IMR-90 (cell line): Measurements from ENCODE around the gene CYP19A1. TPM values are rescaled to one million over a fixed set of nuclear protein-coding genes. Genes with fewer than 3 reads are reported as not detected.

Experiments used
- ATAC-seq: fragments of 200-7000 bp; cut with Tn5 transposase; 2 replicates; pipeline ENCODE4 v1.9.1; 2020; ENCODE audit warnings: low read depth, mild to moderate bottlenecking, moderate library complexity
- BruUV-seq: library from RNA; stranded (reverse); fragments of 400-500 nt; replicated peaks from 2 replicates; lab custom pipeline; 2021; lab: Mats Ljungman, UMichigan
- CTCF ChIA-PET: fragments of 300-600 bp; formaldehyde crosslinking; extraction: SDS; loops from one replicate; lab custom pipeline; 2021; ENCODE audit warnings: antibody characterized with exemption; lab: Yijun Ruan, JAX
- POLR2A ChIA-PET: fragments of 300-600 bp; sonication (Branson Sonifier 250); formaldehyde crosslinking; loops from one replicate; lab custom pipeline; 2022; ENCODE audit warnings: antibody characterized with exemption; ENCODE audit not compliant: unreplicated experiment; lab: Charles Lee
- DNase-seq: peaks from one replicate; pipeline ENCODE4 v3.0.0; 2013
- H2AFZ ChIP-seq: replicated peaks from 2 replicates; pipeline ENCODE3; 2013; ENCODE audit warnings: low read length, mild to moderate bottlenecking; ENCODE audit not compliant: poor library complexity
- H2AK5ac ChIP-seq: 2 replicates; pipeline ENCODE4 v1.6.1; 2013; ENCODE audit warnings: low read depth, low read length, inconsistent platforms
- H2AK9ac ChIP-seq: replicated peaks from 2 replicates; pipeline ENCODE3; 2013; ENCODE audit warnings: mild to moderate bottlenecking, low read depth, low read length, moderate library complexity; ENCODE audit not compliant: poor library complexity
- H2BK120ac ChIP-seq: 2 replicates; pipeline ENCODE4 v1.6.1; 2013; ENCODE audit warnings: low read depth, low read length, inconsistent platforms
- H2BK15ac ChIP-seq: 3 replicates; pipeline ENCODE4 v1.6.1; 2013; ENCODE audit warnings: low read depth, low read length, inconsistent platforms
- H2BK20ac ChIP-seq: 2 replicates; pipeline ENCODE4 v1.6.1; 2013; ENCODE audit warnings: low read depth, mild to moderate bottlenecking, inconsistent platforms, low read length, moderate library complexity
- H2BK5ac ChIP-seq: 2 replicates; pipeline ENCODE4 v1.6.1; 2013; ENCODE audit warnings: mild to moderate bottlenecking, low read depth, low read length, inconsistent platforms; ENCODE audit not compliant: poor library complexity, severe bottlenecking
- H3K14ac ChIP-seq: replicated peaks from 2 replicates; pipeline ENCODE4 v1.6.1; 2013; ENCODE audit warnings: low read depth, low read length, inconsistent platforms
- H3K18ac ChIP-seq: 2 replicates; pipeline ENCODE4 v1.6.1; 2013; ENCODE audit warnings: low read depth, low read length, control low read depth
- H3K23ac ChIP-seq: 2 replicates; pipeline ENCODE4 v1.6.1; 2013; ENCODE audit warnings: low read depth, low read length, inconsistent platforms
- H3K27ac ChIP-seq: 2 replicates; pipeline ENCODE4 v1.5.1; 2013; ENCODE audit warnings: mild to moderate bottlenecking, control low read depth, low read length; ENCODE audit not compliant: insufficient read depth
- H3K27me3 ChIP-seq: 2 replicates; pipeline ENCODE4 v1.6.1; 2013; ENCODE audit warnings: low read length; ENCODE audit not compliant: control insufficient read depth, insufficient read depth
- H3K36me3 ChIP-seq: 2 replicates; pipeline ENCODE4 v1.6.1; 2013; ENCODE audit warnings: low read length, mixed read lengths; ENCODE audit not compliant: control insufficient read depth, insufficient read depth
- H3K4ac ChIP-seq: 2 replicates; pipeline ENCODE4 v1.6.1; 2013; ENCODE audit warnings: low read depth, low read length, inconsistent platforms
- H3K4me1 ChIP-seq: 2 replicates; pipeline ENCODE4 v1.6.1; 2013; ENCODE audit warnings: low read length, mixed read lengths; ENCODE audit not compliant: control insufficient read depth, insufficient read depth
- H3K4me2 ChIP-seq: 2 replicates; pipeline ENCODE4 v1.6.1; 2013; ENCODE audit warnings: low read depth, mild to moderate bottlenecking, control low read depth, low read length, moderate library complexity
- H3K4me3 ChIP-seq: 2 replicates; pipeline ENCODE4 v1.5.1; 2013; ENCODE audit warnings: low read depth, mild to moderate bottlenecking, control low read depth, low read length, moderate library complexity; ENCODE audit not compliant: insufficient read depth
- H3K56ac ChIP-seq: 2 replicates; pipeline ENCODE4 v1.6.1; 2013; ENCODE audit warnings: low read length, inconsistent platforms; ENCODE audit not compliant: insufficient read depth; ENCODE audit errors: extremely low read depth
- H3K79me1 ChIP-seq, 2 experiments: 2 replicates each; pipeline ENCODE4 v1.6.1; 2013; ENCODE audit warnings: low read length in 2 of 2, inconsistent platforms in 1 of 2, low read depth in 1 of 2
- H3K9ac ChIP-seq: 2 replicates; pipeline ENCODE4 v1.6.1; 2013; ENCODE audit warnings: low read depth, low read length, control low read depth
- H3K9me1 ChIP-seq: 2 replicates; pipeline ENCODE4 v1.6.1; 2013; ENCODE audit warnings: low read length, inconsistent platforms; ENCODE audit not compliant: insufficient read depth
- H3K9me3 ChIP-seq: 2 replicates; pipeline ENCODE4 v1.6.1; 2013; ENCODE audit warnings: low read length; ENCODE audit not compliant: control insufficient read depth, insufficient read depth
- H4K20me1 ChIP-seq: 2 replicates; pipeline ENCODE4 v1.6.1; 2013; ENCODE audit warnings: low read length, inconsistent platforms; ENCODE audit not compliant: insufficient read depth
- H4K5ac ChIP-seq: 2 replicates; pipeline ENCODE4 v1.6.1; 2013; ENCODE audit warnings: mild to moderate bottlenecking, low read depth, low read length, control low read depth
- H4K8ac ChIP-seq, 2 experiments: 2 replicates each; pipeline ENCODE4 v1.6.1; 2013; ENCODE audit warnings: low read depth in 2 of 2, low read length in 2 of 2, control low read depth in 1 of 2, inconsistent platforms in 1 of 2
- H4K91ac ChIP-seq: 2 replicates; pipeline ENCODE4 v1.6.1; 2013; ENCODE audit warnings: low read depth, low read length, inconsistent platforms; ENCODE audit not compliant: insufficient read depth
- BHLHE40 ChIP-seq: fragments of 150-350 bp; IDR thresholded peaks from 2 replicates; pipeline ENCODE4 v1.6.1; 2016; ENCODE audit warnings: mild to moderate bottlenecking, low read depth, low read length
- CEBPB ChIP-seq: IDR thresholded peaks from 2 replicates; pipeline ENCODE4 v1.6.1; 2012; ENCODE audit warnings: low read depth, low read length, improper control_type of control experiment
- CHD1 ChIP-seq: IDR thresholded peaks from 2 replicates; pipeline ENCODE4 v1.6.1; 2012; ENCODE audit warnings: low read depth, low read length, improper control_type of control experiment
- FOS ChIP-seq: fragments of 150-350 bp; IDR thresholded peaks from 2 replicates; pipeline ENCODE4 v1.6.1; 2016; ENCODE audit warnings: low read depth, low read length
- MAFK ChIP-seq: IDR thresholded peaks from 2 replicates; pipeline ENCODE4 v1.6.1; 2012; ENCODE audit warnings: low read depth, low read length, improper control_type of control experiment
- NFE2L2 ChIP-seq: fragments of 150-350 bp; IDR thresholded peaks from 2 replicates; pipeline ENCODE4 v1.6.1; 2016; ENCODE audit warnings: low read depth, mild to moderate bottlenecking, low read length
- POLR2A ChIP-seq: IDR thresholded peaks from 2 replicates; pipeline ENCODE4 v1.6.1; 2012; ENCODE audit warnings: mild to moderate bottlenecking, low read depth, low read length
- RCOR1 ChIP-seq: IDR thresholded peaks from 2 replicates; pipeline ENCODE4 v1.6.1; 2012; ENCODE audit warnings: mild to moderate bottlenecking, low read length, improper control_type of control experiment; ENCODE audit not compliant: insufficient replicate concordance
- WGBS, 2 experiments: methylation state at CpG; one replicate each; pipeline versions ENCODE4 v1.1.5 to v1.1.7; 2013; ENCODE audit warnings: missing lambda C conversion rate in 2 of 2; ENCODE audit not compliant: insufficient read length in 1 of 2; ENCODE audit errors: extremely low coverage in 2 of 2; 5-methylcytosine and 5-hydroxymethylcytosine counted together
- dilution Hi-C: fragments of 300-500 bp; cut with HindIII; formaldehyde crosslinking; loops from one replicate; pipeline ENCODE4 v1.14.3; 2018; ENCODE audit warnings: low sequenced_read_pairs; ENCODE audit not compliant: unreplicated experiment
- in situ Hi-C: fragments of 300-500 bp; cut with MboI; formaldehyde crosslinking; loops from 3 replicates; pipeline ENCODE4 v1.14.3; 2019; ENCODE audit warnings: low sequenced_read_pairs, inconsistent platforms, mixed read lengths
- intact Hi-C: fragments of 100-400 bp; cut with micrococcal nuclease; formaldehyde crosslinking; loops from 2 replicates; pipeline ENCODE4 v1.10.0; 2022
- polyA plus RNA-seq, 3 experiments: library from polyadenylated mRNA; depleted of rRNA; stranded (reverse); fragments of >200 nt; gene quantifications; 2 replicates each; pipeline ENCODE4 v1.2.3, GENCODE V29; 2012; ENCODE audit warnings: low replicate concordance in 1 of 3
- total RNA-seq: library from RNA; depleted of rRNA; stranded (reverse); fragments of >200 nt; gene quantifications from 2 replicates; pipeline ENCODE4 v1.2.3, GENCODE V29; 2012
- TF ChIP-seq, protein P1 (sequence below): conservative IDR thresholded peaks from 2 replicates; pipeline ENCODE4 v1.5.1; 2012; ENCODE audit warnings: mild to moderate bottlenecking, low read depth, low read length, improper control_type of control experiment

CYP19A1 gene
- total and polyA plus RNA-seq, 2 of the 4 experiments (the other 2 are of a cell fraction): not detected

DNA sequence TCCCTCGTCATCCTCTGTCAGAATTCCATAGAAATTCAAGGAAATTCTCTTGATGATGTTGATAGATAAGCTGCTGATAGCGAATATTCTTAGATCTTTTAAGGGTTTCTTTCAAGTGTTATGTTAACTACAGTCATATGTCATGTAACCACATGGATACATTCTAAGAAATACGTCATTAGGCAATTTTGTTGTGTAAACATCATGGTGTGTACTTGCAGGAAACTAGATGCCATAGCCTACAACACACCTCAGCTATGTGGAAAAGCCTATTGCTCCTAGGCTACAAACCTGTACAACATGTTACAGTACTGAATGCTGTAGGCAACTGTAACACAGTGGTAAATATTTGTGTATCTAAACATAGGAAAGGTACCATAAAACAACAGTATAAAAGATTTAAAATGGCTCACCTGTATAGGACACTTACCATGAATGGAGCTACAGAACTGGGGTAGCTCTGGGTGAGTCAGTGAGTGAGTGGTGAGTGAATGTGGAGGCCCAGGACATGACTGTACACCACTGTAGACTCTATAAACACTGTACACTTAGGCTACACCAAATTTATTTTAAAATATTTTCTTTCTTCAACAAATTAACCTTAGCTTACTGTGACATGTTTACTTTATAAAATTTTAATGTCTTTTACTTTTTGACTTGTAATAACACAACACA lies 37.7 kb upstream of the CYP19A1 start:
- H3K27me3 ChIP-seq: peaks cover 22% of the 10 kb centered on the region
- H4K8ac ChIP-seq: no peak overlapping the region
- peak overlapping the region; percentile 2 for H2AK5ac ChIP-seq
- ChIA-PET CTCF (interaction anchor here (1.5 to 9.7 kb wide), 3 partner anchors 87 to 213 kb away, joined by 3 to 89 read pairs (median 23); no protein-coding TSS in a partner anchor), POLR2A (interaction anchor here (1.2 kb wide), 1 partner anchor 8 kb away, joined by 3 read pairs; no protein-coding TSS in a partner anchor)
- H3K36me3 ChIP-seq: no peaks in the 10 kb centered on the region
- H3K9ac ChIP-seq: no peak overlapping the region
- H2BK15ac ChIP-seq: peak overlapping the region; percentile 72; the same call in 1 of the 3 replicates
- H2BK120ac ChIP-seq: no peak overlapping the region
- no peaks in the 10 kb centered on the region for H3K9me3 ChIP-seq
- no peak overlapping the region for H2AK9ac ChIP-seq
- BruUV-seq: no TSS peak
- DNase-seq (peak; percentile 80), ATAC-seq (peak; percentile 77)
- no peak overlapping the region for H3K56ac ChIP-seq
- H3K79me1 ChIP-seq: no peaks in the 10 kb centered on the region
- TF ChIP-seq CEBPB (no peak), POLR2A (no peak), BHLHE40 (no peak), CHD1 (no peak), FOS (peak; percentile 60), NFE2L2 (no peak), RCOR1 (no peak), MAFK (no peak)
- TF ChIP-seq, protein P1, sequence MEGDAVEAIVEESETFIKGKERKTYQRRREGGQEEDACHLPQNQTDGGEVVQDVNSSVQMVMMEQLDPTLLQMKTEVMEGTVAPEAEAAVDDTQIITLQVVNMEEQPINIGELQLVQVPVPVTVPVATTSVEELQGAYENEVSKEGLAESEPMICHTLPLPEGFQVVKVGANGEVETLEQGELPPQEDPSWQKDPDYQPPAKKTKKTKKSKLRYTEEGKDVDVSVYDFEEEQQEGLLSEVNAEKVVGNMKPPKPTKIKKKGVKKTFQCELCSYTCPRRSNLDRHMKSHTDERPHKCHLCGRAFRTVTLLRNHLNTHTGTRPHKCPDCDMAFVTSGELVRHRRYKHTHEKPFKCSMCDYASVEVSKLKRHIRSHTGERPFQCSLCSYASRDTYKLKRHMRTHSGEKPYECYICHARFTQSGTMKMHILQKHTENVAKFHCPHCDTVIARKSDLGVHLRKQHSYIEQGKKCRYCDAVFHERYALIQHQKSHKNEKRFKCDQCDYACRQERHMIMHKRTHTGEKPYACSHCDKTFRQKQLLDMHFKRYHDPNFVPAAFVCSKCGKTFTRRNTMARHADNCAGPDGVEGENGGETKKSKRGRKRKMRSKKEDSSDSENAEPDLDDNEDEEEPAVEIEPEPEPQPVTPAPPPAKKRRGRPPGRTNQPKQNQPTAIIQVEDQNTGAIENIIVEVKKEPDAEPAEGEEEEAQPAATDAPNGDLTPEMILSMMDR: no peak
- no peak overlapping the region for H3K14ac ChIP-seq
- H3K4ac ChIP-seq: no peak overlapping the region
- in situ Hi-C loops: loop anchor here (5.0 kb wide), 1 partner anchor 89 kb away; no protein-coding TSS in a partner anchor
- H4K91ac ChIP-seq: no peak overlapping the region
- no peak overlapping the region for H3K23ac ChIP-seq
- dilution Hi-C loops: no loop called here
- no peaks in the 10 kb centered on the region for H4K20me1 ChIP-seq
- WGBS, 2 experiments: no CpG with 5 or more reads among the region's 3 CpGs
- intact Hi-C loops: no loop called here
- H4K5ac ChIP-seq: no peak overlapping the region
- H2AFZ ChIP-seq: no peak overlapping the region
- H3K4me3 ChIP-seq: no peak overlapping the region
- H3K4me2 ChIP-seq: no peak overlapping the region
- H3K18ac ChIP-seq: peak overlapping the region; percentile 16; the same call in 1 of the 2 replicates
- H3K27ac ChIP-seq: no peak overlapping the region
- H3K9me1 ChIP-seq: peaks cover 5% of the 10 kb centered on the region; the same call in 1 of the 2 replicates
- H2BK5ac ChIP-seq: peak overlapping the region; percentile 61
- peak overlapping the region; percentile 50 for H2BK20ac ChIP-seq
- peaks cover 8% of the 10 kb centered on the region for H3K4me1 ChIP-seq
